Spleen (tissue), 7 donors: ENCODE measurements around the gene PCDHGC3.

Experiments
- POLR2A ChIP-seq, 3 donors: fragments of 450-650 bp; IDR thresholded peaks; one replicate each; pipeline ENCODE4 v1.5.1; 2017; ENCODE audit warnings: antibody characterized with exemption in 3 of 3, mild to moderate bottlenecking in 1 of 3
- POLR2AphosphoS5 ChIP-seq, 3 donors: sonication (generic); formaldehyde crosslinking; IDR thresholded peaks; one replicate each; pipeline ENCODE4 v1.5.1; 2017; ENCODE audit warnings: antibody characterized with exemption in 3 of 3
- TF ChIP-seq, protein P1 (sequence below), 11 experiments: fragments of 200-600 bp in 7 of 11; fragments of 450-650 bp in 4 of 11; sonication (generic) in 4 of 11; IDR thresholded peaks in 8 of 11; conservative IDR thresholded peaks in 3 of 11; 1 replicate in 7 of 11; 2 replicates in 4 of 11; pipeline versions ENCODE4 v1.4.0 to v1.8.0; 2016 to 2021; ENCODE audit warnings: antibody characterized with exemption in 11 of 11, inconsistent platforms in 4 of 11, mild to moderate bottlenecking in 1 of 11
- donor health status: DM: no; HTN: no; CAD: no; lungs with moderate emphysema.
- donor health status: DM: no; HTN: no; CAD: no.
- donor health status: DM: no; HTN: no; CAD: no.

DNA sequence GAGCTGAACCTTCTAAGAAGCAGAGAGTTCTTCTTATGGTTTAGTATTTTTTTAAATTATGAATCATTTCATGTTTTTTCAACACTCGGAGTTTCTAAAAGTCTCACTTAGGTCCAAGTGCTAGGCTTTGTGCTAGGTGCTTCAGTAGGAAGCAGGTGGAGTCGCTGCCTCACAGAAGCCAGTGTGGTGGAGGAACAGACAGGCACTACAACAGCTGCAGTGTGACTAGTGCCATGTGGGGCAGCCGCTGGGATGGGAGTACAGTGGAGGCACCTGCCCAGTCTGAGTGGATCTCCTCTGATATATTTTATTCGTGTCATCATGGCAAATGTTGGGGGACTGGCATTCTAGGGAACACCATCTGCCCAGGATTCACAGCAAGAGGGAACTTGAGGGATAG, 28.4 kb downstream of the PCDHGC3 start:
- TF ChIP-seq, protein P1, sequence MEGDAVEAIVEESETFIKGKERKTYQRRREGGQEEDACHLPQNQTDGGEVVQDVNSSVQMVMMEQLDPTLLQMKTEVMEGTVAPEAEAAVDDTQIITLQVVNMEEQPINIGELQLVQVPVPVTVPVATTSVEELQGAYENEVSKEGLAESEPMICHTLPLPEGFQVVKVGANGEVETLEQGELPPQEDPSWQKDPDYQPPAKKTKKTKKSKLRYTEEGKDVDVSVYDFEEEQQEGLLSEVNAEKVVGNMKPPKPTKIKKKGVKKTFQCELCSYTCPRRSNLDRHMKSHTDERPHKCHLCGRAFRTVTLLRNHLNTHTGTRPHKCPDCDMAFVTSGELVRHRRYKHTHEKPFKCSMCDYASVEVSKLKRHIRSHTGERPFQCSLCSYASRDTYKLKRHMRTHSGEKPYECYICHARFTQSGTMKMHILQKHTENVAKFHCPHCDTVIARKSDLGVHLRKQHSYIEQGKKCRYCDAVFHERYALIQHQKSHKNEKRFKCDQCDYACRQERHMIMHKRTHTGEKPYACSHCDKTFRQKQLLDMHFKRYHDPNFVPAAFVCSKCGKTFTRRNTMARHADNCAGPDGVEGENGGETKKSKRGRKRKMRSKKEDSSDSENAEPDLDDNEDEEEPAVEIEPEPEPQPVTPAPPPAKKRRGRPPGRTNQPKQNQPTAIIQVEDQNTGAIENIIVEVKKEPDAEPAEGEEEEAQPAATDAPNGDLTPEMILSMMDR (IDR thresholded peaks at IDR 0.05 in 8 of 11, conservative IDR thresholded peaks at IDR 0.05 in 3 of 11) = no peak
- no peak for TF ChIP-seq POLR2A (IDR thresholded peaks at IDR 0.05)
- TF ChIP-seq POLR2AphosphoS5 (IDR thresholded peaks at IDR 0.05) = no peak
